Measurements from ENCODE around the gene TPP2. TPM values are rescaled to one million over a fixed set of nuclear protein-coding genes. Genes with fewer than 3 reads are reported as not detected.

TPP2 gene
- total RNA-seq, 3 donors from 2014 or later: 37.6 to 44.0 (median 38.2) TPM

DNA sequence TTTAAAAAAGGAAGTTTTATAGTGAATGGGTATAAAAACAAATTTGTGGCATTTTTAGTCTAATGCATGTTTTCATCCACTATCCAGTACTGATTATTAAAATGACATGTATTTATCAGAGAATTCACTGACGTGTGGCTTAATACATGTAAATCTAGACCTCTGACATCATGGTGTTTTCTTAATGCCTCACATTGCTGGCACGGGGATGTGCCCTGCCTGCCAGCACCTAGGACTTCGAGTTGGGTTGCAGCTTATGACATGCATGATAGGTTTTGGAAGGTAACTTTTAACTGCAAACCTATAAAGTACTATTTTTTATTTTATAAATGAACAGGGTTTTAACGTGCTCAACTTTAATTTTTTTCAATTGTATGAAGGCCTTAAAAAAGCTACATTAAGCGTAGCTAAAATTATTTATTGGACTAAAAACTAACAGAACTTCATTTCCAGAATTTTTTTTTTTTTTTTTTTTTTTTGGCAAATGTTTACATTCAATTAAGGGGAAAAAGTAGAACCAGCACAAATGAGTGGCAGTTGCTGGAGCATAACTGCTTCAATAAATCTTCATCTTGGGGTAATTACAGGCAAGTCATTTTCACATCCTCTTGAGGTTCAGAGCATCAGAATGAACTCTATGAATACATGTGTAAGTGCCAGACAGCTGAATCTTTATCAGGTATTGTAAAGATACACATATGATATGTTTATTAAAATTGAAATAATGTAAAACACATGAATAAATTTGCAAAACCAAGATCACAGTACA lies 81.7 kb downstream of the TPP2 start:
- no peak for ATAC-seq
- no peak overlapping the region for H3K4me3 ChIP-seq
- no peak for DNase-seq
- intact Hi-C loops (cut with DNase I, micrococcal nuclease): no loop called here
- H3K36me3 ChIP-seq (ENCODE audit: low read depth): no peaks in the 10 kb centered on the region
- no peak for TF ChIP-seq CTCF (IDR thresholded peaks at IDR 0.05)
- H3K4me1 ChIP-seq (ENCODE audit: low read depth): peaks cover 6% of the 10 kb centered on the region
- H3K9me3 ChIP-seq: no peaks in the 10 kb centered on the region

GRCh38 chr13:102679449-102680132 lies 82.8 kb downstream of the TPP2 start:
- DNase-seq (peak in 1 of 3 donors; percentile 42), ATAC-seq (peak; percentile 93)
- no peak for TF ChIP-seq CTCF (IDR thresholded peaks at IDR 0.05)
- Histone ChIP-seq H3K9me3 (no peaks in the 10 kb centered on the region), H3K4me3 (no peak overlapping the region), H3K36me3 (ENCODE audit: low read depth) (no peaks in the 10 kb centered on the region), H3K4me1 (ENCODE audit: low read depth) (peaks cover 6% of the 10 kb centered on the region)
- intact Hi-C loops (cut with DNase I, micrococcal nuclease): no loop called here

DNA sequence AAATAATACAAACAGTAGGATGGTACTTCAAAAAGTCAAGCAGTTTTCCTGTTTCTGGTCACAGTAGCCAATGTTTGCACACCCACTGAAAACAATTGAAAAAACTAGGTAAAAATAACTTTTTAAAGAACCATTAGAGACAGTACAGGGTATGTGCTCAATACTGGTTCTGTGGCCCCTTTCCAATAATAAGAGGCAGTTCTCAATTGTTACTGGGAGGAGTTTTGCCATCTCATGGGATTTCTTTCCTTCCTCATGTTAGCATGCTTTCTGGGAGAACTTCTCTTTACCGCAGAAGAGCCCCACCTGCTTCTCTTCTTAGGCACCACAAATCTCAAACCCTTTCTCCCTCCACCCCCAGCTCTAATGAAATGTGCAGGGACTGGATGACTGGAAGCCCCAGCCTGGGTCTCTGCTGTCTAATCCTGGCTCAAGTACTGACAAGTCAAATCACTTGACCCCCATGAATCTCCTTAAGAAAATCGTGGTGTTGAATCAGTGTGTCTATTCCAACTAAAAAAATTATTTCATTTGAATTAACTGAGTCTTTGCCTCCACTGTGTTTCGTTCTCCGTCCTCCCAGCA lies 83.4 kb downstream of the TPP2 start:
- no peaks in the 10 kb centered on the region for H3K36me3 ChIP-seq (ENCODE audit: low read depth)

DNA sequence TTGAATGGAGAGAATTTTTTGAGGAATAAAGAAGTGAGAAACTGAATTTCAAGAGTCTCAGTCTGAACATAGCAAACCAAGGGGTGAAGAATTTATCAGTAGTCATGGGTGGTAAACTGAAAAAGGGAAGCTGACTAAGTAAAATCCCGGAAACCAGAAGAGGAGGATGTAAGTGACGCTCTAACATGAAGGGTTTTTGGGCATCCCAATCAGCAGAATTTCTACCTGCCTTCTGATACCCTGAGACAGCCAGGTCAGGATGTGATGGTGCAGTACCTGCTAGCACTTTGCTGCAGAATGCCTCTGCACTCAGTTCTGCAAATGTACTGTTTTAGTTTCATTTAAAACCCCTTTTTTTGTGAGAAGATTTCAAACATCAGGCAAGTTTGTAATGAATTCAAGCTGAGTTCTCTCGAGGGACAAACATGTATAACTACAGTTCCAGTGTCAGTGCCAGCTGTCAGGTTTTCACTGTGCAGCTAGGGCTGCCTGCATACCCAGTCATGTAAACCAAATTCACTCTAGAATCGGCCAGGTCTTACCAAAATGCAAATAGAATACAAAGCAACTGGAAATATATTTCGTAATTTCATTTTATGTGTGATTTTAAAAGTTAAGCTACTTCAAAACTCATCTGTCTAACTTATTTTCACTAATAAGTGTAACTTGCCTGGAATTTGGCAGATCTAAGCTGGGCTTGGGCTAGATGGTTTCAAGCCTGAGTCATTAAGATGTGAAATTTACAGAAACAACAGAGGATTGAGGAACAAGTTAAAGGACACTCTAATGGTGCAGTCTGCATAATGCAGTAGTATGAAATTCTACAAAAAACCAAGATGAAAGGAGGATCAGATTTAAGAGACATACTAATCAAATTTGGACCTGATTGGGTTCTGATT lies 84.3 kb downstream of the TPP2 start:
- Histone ChIP-seq H3K4me1 (ENCODE audit: low read depth) (peaks cover 6% of the 10 kb centered on the region), H3K9me3 (no peaks in the 10 kb centered on the region), H3K4me3 (no peak overlapping the region), H3K36me3 (ENCODE audit: low read depth) (no peaks in the 10 kb centered on the region)
- intact Hi-C loops (cut with DNase I, micrococcal nuclease): no loop called here
- DNase-seq (no peak), ATAC-seq (peak; percentile 15)
- TF ChIP-seq CTCF (IDR thresholded peaks at IDR 0.05): no peak

More for the DNA sequence above, 83.4 kb downstream of the TPP2 start:
- no peak overlapping the region for H3K4me3 ChIP-seq
- DNase-seq (no peak), ATAC-seq (no peak)
- peaks cover 6% of the 10 kb centered on the region for H3K4me1 ChIP-seq (ENCODE audit: low read depth)
- intact Hi-C loops (cut with DNase I, micrococcal nuclease): no loop called here
- TF ChIP-seq CTCF (IDR thresholded peaks at IDR 0.05): no peak
- H3K9me3 ChIP-seq: no peaks in the 10 kb centered on the region

DNA sequence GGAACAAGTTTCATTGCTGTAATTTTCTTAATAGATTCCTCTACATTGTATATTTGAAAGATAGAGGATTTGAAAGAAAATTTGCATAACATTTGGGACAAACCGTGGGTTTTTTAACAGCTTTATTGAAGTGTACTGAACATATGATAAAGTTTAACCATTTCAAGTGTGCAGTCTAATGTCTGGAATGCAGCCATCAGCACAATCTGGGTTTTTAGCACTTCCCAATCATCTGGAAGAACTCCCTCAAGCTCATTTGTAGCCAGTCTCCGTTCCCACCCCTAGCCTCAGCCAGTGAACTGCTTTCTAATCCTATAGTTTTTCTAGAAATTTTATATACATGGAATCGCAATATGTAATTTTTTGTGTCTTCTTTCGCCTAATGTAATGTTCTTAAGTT lies 85.4 kb downstream of the TPP2 start:
- no peak for ATAC-seq
- DNase-seq: no peak
- Histone ChIP-seq H3K36me3 (ENCODE audit: low read depth) (no peaks in the 10 kb centered on the region), H3K4me3 (no peak overlapping the region), H3K4me1 (ENCODE audit: low read depth) (peaks cover 6% of the 10 kb centered on the region), H3K9me3 (no peaks in the 10 kb centered on the region)
- no peak for TF ChIP-seq CTCF (IDR thresholded peaks at IDR 0.05)
- intact Hi-C loops (cut with DNase I, micrococcal nuclease): no loop called here
